ENCODE results near the gene CLSTN3.
"Not testable (repeated sequence)": the region's sequence is repeated elsewhere in the genome, so short reads cannot be mapped to it uniquely, and the experiment has no call there.

Gene CLSTN3

DNA sequence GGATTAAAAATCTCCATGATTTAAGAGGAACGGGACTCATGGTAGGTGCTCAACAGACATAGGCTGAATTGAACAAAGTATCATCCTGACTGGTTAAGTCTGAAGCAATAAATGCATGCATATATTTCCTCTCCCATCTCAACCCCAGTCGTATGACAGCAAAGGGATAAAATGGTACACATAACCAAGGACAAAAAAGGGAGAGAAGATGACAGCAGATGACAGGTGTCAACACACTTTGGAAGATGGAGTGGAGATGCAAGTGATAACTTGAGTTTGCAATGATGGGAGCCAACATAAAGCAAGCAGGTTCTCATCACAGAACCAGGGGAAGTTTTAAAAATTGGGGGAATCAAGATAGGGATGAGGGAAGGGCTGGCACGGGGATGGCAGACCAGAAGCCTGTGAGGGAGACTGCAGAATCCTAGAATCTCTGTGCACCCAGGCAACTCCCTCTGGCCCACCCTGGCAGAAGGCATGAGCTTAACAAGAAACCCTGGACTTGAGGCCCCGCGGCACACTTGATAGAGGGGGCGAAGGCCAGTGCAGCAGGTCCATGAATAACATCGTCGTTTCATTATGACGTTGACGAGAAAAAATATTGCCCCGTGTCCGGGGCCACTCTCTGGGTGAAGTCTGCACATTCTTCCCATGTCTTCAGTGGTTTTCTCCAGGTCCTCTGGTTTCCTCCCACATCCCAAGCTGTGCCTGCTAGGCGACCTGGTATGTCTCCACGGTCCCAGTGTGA is 26.2 kb upstream of the CLSTN3 start:
- no peaks in the 10 kb centered on the region for H3K36me3 ChIP-seq (ENCODE audit: control insufficient read depth, low read length)
- H4K20me1 ChIP-seq (ENCODE audit: control insufficient read depth, insufficient read depth, low read depth, low read length), result no peaks in the 10 kb centered on the region
- H3K4me1 ChIP-seq (ENCODE audit: control insufficient read depth, low read length), result peaks cover 11% of the 10 kb centered on the region
- no peaks in the 10 kb centered on the region for H3K9me2 ChIP-seq (replicated peaks; ENCODE audit: control insufficient read depth, low read length)
- no peak overlapping the region for H3K27ac ChIP-seq (ENCODE audit: low read depth, low read length)
- no peaks in the 10 kb centered on the region for H3K79me2 ChIP-seq (ENCODE audit: control insufficient read depth, low read length)
- peaks cover 12% of the 10 kb centered on the region; the same call in 1 of the 2 replicates for H3K9me3 ChIP-seq (ENCODE audit: control insufficient read depth, insufficient read depth, low read length)
- peaks cover 20% of the 10 kb centered on the region for H3K27me3 ChIP-seq (ENCODE audit: control insufficient read depth, low read length)
- H3F3A ChIP-seq (ENCODE audit: control insufficient read depth, insufficient read depth), result no peaks in the 10 kb centered on the region
- TF ChIP-seq, protein P1, sequence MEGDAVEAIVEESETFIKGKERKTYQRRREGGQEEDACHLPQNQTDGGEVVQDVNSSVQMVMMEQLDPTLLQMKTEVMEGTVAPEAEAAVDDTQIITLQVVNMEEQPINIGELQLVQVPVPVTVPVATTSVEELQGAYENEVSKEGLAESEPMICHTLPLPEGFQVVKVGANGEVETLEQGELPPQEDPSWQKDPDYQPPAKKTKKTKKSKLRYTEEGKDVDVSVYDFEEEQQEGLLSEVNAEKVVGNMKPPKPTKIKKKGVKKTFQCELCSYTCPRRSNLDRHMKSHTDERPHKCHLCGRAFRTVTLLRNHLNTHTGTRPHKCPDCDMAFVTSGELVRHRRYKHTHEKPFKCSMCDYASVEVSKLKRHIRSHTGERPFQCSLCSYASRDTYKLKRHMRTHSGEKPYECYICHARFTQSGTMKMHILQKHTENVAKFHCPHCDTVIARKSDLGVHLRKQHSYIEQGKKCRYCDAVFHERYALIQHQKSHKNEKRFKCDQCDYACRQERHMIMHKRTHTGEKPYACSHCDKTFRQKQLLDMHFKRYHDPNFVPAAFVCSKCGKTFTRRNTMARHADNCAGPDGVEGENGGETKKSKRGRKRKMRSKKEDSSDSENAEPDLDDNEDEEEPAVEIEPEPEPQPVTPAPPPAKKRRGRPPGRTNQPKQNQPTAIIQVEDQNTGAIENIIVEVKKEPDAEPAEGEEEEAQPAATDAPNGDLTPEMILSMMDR (IDR thresholded peaks at IDR 0.05; ENCODE audit: low read depth, low read length, poor library complexity, severe bottlenecking), result no peak
- TF ChIP-seq EZH2phosphoT487 (IDR thresholded peaks at IDR 0.05; ENCODE audit: borderline replicate concordance, low read length), result no peak
- H3K4me2 ChIP-seq (ENCODE audit: low read length), result no peak overlapping the region
- no peak overlapping the region for H3K4me3 ChIP-seq (ENCODE audit: low read length)

DNA sequence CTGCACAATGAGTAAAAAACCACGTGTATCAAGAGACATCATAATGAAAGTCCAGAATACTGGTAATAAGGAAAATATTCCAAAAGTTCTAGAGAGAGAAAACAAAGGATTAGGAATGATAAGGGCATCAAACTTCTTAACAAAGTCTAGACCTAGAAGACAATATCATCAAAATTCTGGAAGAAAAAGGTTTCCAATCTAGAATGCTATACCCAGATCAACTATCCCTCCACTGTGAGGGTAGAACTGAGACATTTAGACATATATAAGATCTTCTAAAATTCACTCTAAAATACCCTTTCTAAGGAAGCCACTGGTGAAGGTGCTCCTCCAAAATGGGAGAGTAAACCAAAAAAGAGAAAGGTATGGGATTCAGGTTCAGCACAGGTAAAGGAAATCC is 24.1 kb upstream of the CLSTN3 start:
- H4K20me1 ChIP-seq (ENCODE audit: control insufficient read depth, insufficient read depth, low read depth, low read length), result no peaks in the 10 kb centered on the region; the same call in 1 of the 2 replicates
- H3K9me3 ChIP-seq (ENCODE audit: control insufficient read depth, insufficient read depth, low read length), result peaks cover 12% of the 10 kb centered on the region; the same call in 1 of the 2 replicates
- no peaks in the 10 kb centered on the region for H3K79me2 ChIP-seq (ENCODE audit: control insufficient read depth, low read length)
- H3K4me1 ChIP-seq (ENCODE audit: control insufficient read depth, low read length), result peaks cover 14% of the 10 kb centered on the region
- no peak overlapping the region for H3K4me2 ChIP-seq (ENCODE audit: low read length)
- H3F3A ChIP-seq (ENCODE audit: control insufficient read depth, insufficient read depth), result no peaks in the 10 kb centered on the region
- H3K9me2 ChIP-seq (replicated peaks; ENCODE audit: control insufficient read depth, low read length), result no peaks in the 10 kb centered on the region
- no peak overlapping the region for H3K27ac ChIP-seq (ENCODE audit: low read depth, low read length)
- H3K4me3 ChIP-seq (ENCODE audit: low read length), result no peak overlapping the region
- H3K36me3 ChIP-seq (ENCODE audit: control insufficient read depth, low read length), result no peaks in the 10 kb centered on the region
- peaks cover 32% of the 10 kb centered on the region for H3K27me3 ChIP-seq (ENCODE audit: control insufficient read depth, low read length)
- TF ChIP-seq EZH2phosphoT487 (IDR thresholded peaks at IDR 0.05; ENCODE audit: borderline replicate concordance, low read length), result no peak
- TF ChIP-seq, protein P1 (IDR thresholded peaks at IDR 0.05; ENCODE audit: low read depth, low read length, poor library complexity, severe bottlenecking), result no peak

DNA sequence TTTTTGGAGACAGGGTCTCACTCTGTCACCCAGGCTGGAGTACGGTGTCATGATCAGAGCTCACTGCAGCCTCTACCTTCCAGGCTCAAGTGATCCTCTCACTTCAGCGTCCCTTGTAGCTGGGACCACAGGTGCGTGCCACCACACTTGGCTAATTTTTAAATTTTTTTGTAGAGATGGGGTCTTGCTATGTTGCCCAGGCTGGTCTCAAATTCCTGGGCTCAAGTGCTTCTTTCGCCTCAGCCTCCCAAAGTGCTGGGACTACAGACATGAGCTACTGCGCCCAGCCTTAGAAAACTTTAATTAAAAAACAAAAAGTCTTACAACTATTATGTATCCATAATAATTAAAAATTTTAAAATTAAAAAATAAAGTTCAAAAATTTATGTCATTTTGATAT is 23.0 kb upstream of the CLSTN3 start:
- H3K27ac ChIP-seq (ENCODE audit: low read depth, low read length); H4K20me1 ChIP-seq (ENCODE audit: control insufficient read depth, insufficient read depth, low read depth, low read length); H3K9me2 ChIP-seq (replicated peaks; ENCODE audit: control insufficient read depth, low read length); H3K4me3 ChIP-seq (ENCODE audit: low read length); H3K79me2 ChIP-seq (ENCODE audit: control insufficient read depth, low read length); H3F3A ChIP-seq (ENCODE audit: control insufficient read depth, insufficient read depth); H3K36me3 ChIP-seq (ENCODE audit: control insufficient read depth, low read length); H3K4me2 ChIP-seq (ENCODE audit: low read length): not testable (repeated sequence)
- Histone ChIP-seq H3K9me3 (ENCODE audit: control insufficient read depth, insufficient read depth, low read length) (peaks cover 12% of the 10 kb centered on the region; the same call in 1 of the 2 replicates), H3K4me1 (ENCODE audit: control insufficient read depth, low read length) (peaks cover 14% of the 10 kb centered on the region), H3K27me3 (ENCODE audit: control insufficient read depth, low read length) (peaks cover 34% of the 10 kb centered on the region)

DNA sequence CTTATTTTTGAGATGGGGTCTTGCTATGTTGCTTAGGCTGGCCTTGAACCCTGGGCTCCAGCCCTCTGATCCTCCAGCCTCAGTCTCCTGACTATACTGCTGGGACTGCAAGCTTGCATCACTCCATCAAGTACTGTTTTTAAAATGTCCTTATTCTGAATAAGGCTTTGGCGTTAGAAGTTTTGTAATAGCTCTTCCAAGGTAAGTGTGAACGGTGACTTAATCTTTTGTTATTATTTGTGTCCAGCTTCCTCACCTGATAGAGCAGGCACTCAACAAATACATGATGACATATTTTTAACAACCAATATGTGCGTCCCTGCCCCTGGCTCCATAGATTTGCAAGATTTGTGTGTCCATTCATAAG is 22.6 kb upstream of the CLSTN3 start:
- Histone ChIP-seq H3K4me2 (ENCODE audit: low read length) (peak overlapping the region; percentile 89), H3K79me2 (ENCODE audit: control insufficient read depth, low read length) (no peaks in the 10 kb centered on the region), H3K9me3 (ENCODE audit: control insufficient read depth, insufficient read depth, low read length) (peaks cover 12% of the 10 kb centered on the region; the same call in 1 of the 2 replicates), H3K4me3 (ENCODE audit: low read length) (peak overlapping the region; percentile 76), H3F3A (ENCODE audit: control insufficient read depth, insufficient read depth) (no peaks in the 10 kb centered on the region), H3K36me3 (ENCODE audit: control insufficient read depth, low read length) (no peaks in the 10 kb centered on the region), H3K27ac (ENCODE audit: low read depth, low read length) (no peak overlapping the region), H4K20me1 (ENCODE audit: control insufficient read depth, insufficient read depth, low read depth, low read length) (no peaks in the 10 kb centered on the region; the same call in 1 of the 2 replicates), H3K9me2 (replicated peaks; ENCODE audit: control insufficient read depth, low read length) (no peaks in the 10 kb centered on the region), H3K27me3 (ENCODE audit: control insufficient read depth, low read length) (peaks cover 34% of the 10 kb centered on the region), H3K4me1 (ENCODE audit: control insufficient read depth, low read length) (peaks cover 14% of the 10 kb centered on the region)
- TF ChIP-seq EZH2phosphoT487 (IDR thresholded peaks at IDR 0.05; ENCODE audit: borderline replicate concordance, low read length), result no peak
- TF ChIP-seq, protein P1 (IDR thresholded peaks at IDR 0.05; ENCODE audit: low read depth, low read length, poor library complexity, severe bottlenecking), result no peak
